ENCODE results near the gene LIN7B. TPM values are rescaled to one million over a fixed set of nuclear protein-coding genes. Genes with fewer than 3 reads are reported as not detected.

Gene LIN7B
- total RNA-seq, 3 donors from 2014 or later, result 8.5 to 17.6 (median 11.8) TPM

GRCh38 chr19:49127674-49128544 lies 13.7 kb downstream of the LIN7B start:
- Histone ChIP-seq H3K9me3 (no peaks in the 10 kb centered on the region), H3K36me3 (no peaks in the 10 kb centered on the region), H3K27ac (peak overlapping the region; percentile 63 to 69), H3K4me1 (peaks cover 0 to 4% of the 10 kb centered on the region in 2 donors), H3K4me3 (peak overlapping the region in 2 of 3 donors; percentile 41 to 61), H3K27me3 (no peaks in the 10 kb centered on the region)
- TF ChIP-seq POLR2A (IDR thresholded peaks at IDR 0.05) (no peak), POLR2AphosphoS5 (IDR thresholded peaks at IDR 0.05) (no peak), CTCF (IDR thresholded peaks at IDR 0.05) (peak in 2 of 3 donors; percentile 26 to 46)
- intact Hi-C loops (cut with DNase I; ENCODE audit: low total_unique reads), result no loop called here
- peak; percentile 93 to 97 for DNase-seq (ENCODE audit: low spot score in 2 of 2)

DNA sequence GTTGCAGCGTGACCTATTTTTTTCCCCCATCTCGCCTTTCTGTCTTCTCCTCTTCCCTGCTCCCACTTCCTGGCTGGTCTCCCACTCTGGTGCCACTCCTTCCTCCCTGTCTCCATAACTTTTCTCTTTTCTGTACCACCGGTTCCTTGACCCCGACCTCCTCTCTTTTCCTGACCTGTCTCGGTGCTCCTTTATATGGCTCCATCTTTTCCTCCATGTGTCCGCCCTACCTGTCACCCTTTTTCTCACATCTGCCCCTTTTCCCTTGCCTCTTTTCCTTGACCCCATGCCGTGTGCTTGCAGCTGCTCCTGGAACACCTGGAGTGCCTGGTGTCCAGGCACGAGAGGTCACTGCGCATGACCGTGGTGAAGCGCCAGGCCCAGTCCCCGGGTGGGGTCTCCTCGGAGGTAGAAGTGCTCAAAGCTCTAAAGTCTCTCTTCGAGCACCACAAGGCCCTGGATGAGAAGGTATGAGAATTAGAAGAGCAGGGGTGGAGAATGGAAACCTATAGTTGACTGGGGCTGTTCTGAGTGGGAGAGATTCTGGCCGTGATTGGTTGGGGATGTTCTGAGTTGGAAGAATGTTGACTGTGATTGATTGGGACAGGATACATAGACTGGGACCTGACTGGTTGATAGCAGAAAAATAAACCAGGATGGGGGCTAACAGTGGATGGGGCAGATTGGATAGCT lies 14.5 kb downstream of the LIN7B start:
- DNase-seq (ENCODE audit: low spot score in 2 of 2), result no peak
- H3K36me3 ChIP-seq, result no peaks in the 10 kb centered on the region
- H3K27ac ChIP-seq, result peak overlapping the region in 1 of 2 donors; percentile 63
- TF ChIP-seq POLR2AphosphoS5 (IDR thresholded peaks at IDR 0.05) (no peak), CTCF (IDR thresholded peaks at IDR 0.05) (no peak), POLR2A (IDR thresholded peaks at IDR 0.05) (no peak)
- no peaks in the 10 kb centered on the region for H3K9me3 ChIP-seq
- peak overlapping the region in 2 of 3 donors; percentile 41 to 61 for H3K4me3 ChIP-seq
- peaks cover 0 to 4% of the 10 kb centered on the region in 2 donors for H3K4me1 ChIP-seq
- intact Hi-C loops (cut with DNase I; ENCODE audit: low total_unique reads), result no loop called here
- H3K27me3 ChIP-seq, result no peaks in the 10 kb centered on the region

DNA sequence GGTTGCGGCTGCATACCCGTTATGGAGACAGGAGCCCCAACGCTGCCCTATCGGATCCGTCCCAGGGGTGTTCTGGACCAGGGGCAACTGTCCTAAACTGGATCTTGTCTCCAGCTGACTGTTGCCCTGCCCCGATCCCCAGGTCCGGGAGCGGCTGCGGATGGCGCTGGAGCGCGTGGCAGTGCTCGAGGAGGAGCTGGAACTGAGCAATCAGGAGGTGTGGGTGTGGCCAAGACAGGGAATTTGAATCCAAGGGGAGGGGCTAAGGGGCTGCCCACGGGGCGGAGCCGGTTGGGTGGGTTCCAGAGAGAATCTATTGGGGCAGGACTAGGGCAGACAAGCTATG lies 15.0 kb downstream of the LIN7B start:
- intact Hi-C loops (cut with DNase I; ENCODE audit: low total_unique reads), result no loop called here
- peaks cover 0 to 4% of the 10 kb centered on the region in 2 donors for H3K4me1 ChIP-seq
- no peak for DNase-seq (ENCODE audit: low spot score in 2 of 2)
- H3K27ac ChIP-seq, result no peak overlapping the region
- no peaks in the 10 kb centered on the region for H3K27me3 ChIP-seq
- H3K36me3 ChIP-seq, result no peaks in the 10 kb centered on the region
- no peak overlapping the region for H3K4me3 ChIP-seq
- TF ChIP-seq POLR2AphosphoS5 (IDR thresholded peaks at IDR 0.05), result no peak
- no peak for TF ChIP-seq POLR2A (IDR thresholded peaks at IDR 0.05)
- no peak for TF ChIP-seq CTCF (IDR thresholded peaks at IDR 0.05)
- no peaks in the 10 kb centered on the region for H3K9me3 ChIP-seq

DNA sequence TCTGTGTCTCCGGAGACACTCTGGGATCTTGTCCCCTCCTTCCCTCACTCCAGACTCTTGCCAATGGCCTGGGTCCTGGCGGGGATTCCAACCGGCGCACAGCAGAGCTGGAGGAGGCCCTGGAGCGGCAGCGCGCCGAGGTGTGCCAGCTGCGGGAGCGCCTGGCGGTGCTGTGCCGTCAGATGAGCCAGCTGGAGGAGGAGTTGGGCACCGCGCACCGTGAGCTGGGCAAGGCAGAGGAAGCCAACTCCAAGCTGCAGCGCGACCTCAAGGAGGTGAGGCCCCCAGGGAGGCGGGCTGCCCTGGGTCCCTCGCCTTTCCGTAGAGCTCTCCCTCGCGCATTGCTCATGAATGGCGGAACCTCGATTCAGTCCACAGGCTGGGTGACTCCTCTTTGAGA lies 16.2 kb downstream of the LIN7B start:
- Histone ChIP-seq H3K36me3 (no peaks in the 10 kb centered on the region), H3K4me3 (no peak overlapping the region), H3K4me1 (peaks cover 0 to 4% of the 10 kb centered on the region in 2 donors), H3K27ac (no peak overlapping the region), H3K9me3 (no peaks in the 10 kb centered on the region), H3K27me3 (no peaks in the 10 kb centered on the region)
- intact Hi-C loops (cut with DNase I; ENCODE audit: low total_unique reads), result no loop called here
- TF ChIP-seq POLR2A (IDR thresholded peaks at IDR 0.05), result no peak
- TF ChIP-seq CTCF (IDR thresholded peaks at IDR 0.05), result no peak
- DNase-seq (ENCODE audit: low spot score in 2 of 2), result no peak

All from breast epithelium (tissue), 4 donors.